NB4 (cell line): ENCODE results near the gene COL16A1.

Experiments
- MYC ChIP-seq: IDR thresholded peaks from 2 replicates; pipeline ENCODE4 v1.6.1; 2011; ENCODE audit warnings: low read depth, low read length
- POLR2A ChIP-seq: IDR thresholded peaks from 2 replicates; pipeline ENCODE4 v1.6.1; 2011; ENCODE audit warnings: mild to moderate bottlenecking; ENCODE audit not compliant: insufficient read length; ENCODE audit errors: extremely low read depth
- TF ChIP-seq, protein P1 (sequence below): IDR thresholded peaks from one replicate; pipeline ENCODE4 v1.5.1; 2012; ENCODE audit warnings: low read depth, low read length

GRCh38 chr1:31671561-31672201 is 32.1 kb downstream of the COL16A1 start:
- TF ChIP-seq POLR2A (no peak), MYC (no peak)
- TF ChIP-seq, protein P1, sequence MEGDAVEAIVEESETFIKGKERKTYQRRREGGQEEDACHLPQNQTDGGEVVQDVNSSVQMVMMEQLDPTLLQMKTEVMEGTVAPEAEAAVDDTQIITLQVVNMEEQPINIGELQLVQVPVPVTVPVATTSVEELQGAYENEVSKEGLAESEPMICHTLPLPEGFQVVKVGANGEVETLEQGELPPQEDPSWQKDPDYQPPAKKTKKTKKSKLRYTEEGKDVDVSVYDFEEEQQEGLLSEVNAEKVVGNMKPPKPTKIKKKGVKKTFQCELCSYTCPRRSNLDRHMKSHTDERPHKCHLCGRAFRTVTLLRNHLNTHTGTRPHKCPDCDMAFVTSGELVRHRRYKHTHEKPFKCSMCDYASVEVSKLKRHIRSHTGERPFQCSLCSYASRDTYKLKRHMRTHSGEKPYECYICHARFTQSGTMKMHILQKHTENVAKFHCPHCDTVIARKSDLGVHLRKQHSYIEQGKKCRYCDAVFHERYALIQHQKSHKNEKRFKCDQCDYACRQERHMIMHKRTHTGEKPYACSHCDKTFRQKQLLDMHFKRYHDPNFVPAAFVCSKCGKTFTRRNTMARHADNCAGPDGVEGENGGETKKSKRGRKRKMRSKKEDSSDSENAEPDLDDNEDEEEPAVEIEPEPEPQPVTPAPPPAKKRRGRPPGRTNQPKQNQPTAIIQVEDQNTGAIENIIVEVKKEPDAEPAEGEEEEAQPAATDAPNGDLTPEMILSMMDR: no peak
